ENCODE data around the gene ARRDC5. TPM values are rescaled to one million over a fixed set of nuclear protein-coding genes. Genes with fewer than 3 reads are reported as not detected.

ARRDC5 gene
- total RNA-seq, 1 donor from 2014 or later = not detected

GRCh38 chr19:4935444-4935843 lies 32.7 kb upstream of the ARRDC5 start:
- H3K4me1 Mint-ChIP-seq (ENCODE audit: low read depth) = no peaks in the 10 kb centered on the region
- TF ChIP-seq CTCF (IDR thresholded peaks at IDR 0.05; ENCODE audit: unreplicated experiment) = no peak
- no peak for DNase-seq (ENCODE audit: low spot score, unreplicated experiment)
- H3K27me3 Mint-ChIP-seq = no peaks in the 10 kb centered on the region
- no peak overlapping the region for H3K27ac Mint-ChIP-seq
- H3K4me3 Mint-ChIP-seq (ENCODE audit: low read depth) = no peak overlapping the region
- H3K9me3 Mint-ChIP-seq (ENCODE audit: low read depth) = no peaks in the 10 kb centered on the region
- peaks cover 11% of the 10 kb centered on the region for H3K36me3 Mint-ChIP-seq (ENCODE audit: insufficient read depth)

- Mint-ChIP-seq H3K9me3 (ENCODE audit: low read depth) (no peaks in the 10 kb centered on the region), H3K36me3 (ENCODE audit: insufficient read depth) (peaks cover 9% of the 10 kb centered on the region), H3K4me3 (ENCODE audit: low read depth) (no peak overlapping the region), H3K27ac (peak overlapping the region; percentile 60), H3K27me3 (no peaks in the 10 kb centered on the region), H3K4me1 (ENCODE audit: low read depth) (no peaks in the 10 kb centered on the region)
- no peak for TF ChIP-seq CTCF (IDR thresholded peaks at IDR 0.05; ENCODE audit: unreplicated experiment)
- DNase-seq (ENCODE audit: low spot score, unreplicated experiment) = no peak
Measured at GRCh38 chr19:4933528-4933927, 30.8 kb upstream of the ARRDC5 start.

- Mint-ChIP-seq H3K27me3 (no peaks in the 10 kb centered on the region), H3K4me3 (ENCODE audit: low read depth) (no peak overlapping the region), H3K36me3 (ENCODE audit: insufficient read depth) (peaks cover 9% of the 10 kb centered on the region), H3K4me1 (ENCODE audit: low read depth) (no peaks in the 10 kb centered on the region), H3K27ac (no peak overlapping the region), H3K9me3 (ENCODE audit: low read depth) (no peaks in the 10 kb centered on the region)
- DNase-seq (ENCODE audit: low spot score, unreplicated experiment) = no peak
- TF ChIP-seq CTCF (IDR thresholded peaks at IDR 0.05; ENCODE audit: unreplicated experiment) = no peak
Measured at GRCh38 chr19:4932711-4933110, 30.0 kb upstream of the ARRDC5 start.

- H3K36me3 Mint-ChIP-seq (ENCODE audit: insufficient read depth) = peaks cover 6% of the 10 kb centered on the region
- no peaks in the 10 kb centered on the region for H3K4me1 Mint-ChIP-seq (ENCODE audit: low read depth)
- H3K27me3 Mint-ChIP-seq = no peaks in the 10 kb centered on the region
- no peak overlapping the region for H3K4me3 Mint-ChIP-seq (ENCODE audit: low read depth)
- DNase-seq (ENCODE audit: low spot score, unreplicated experiment) = no peak
- H3K27ac Mint-ChIP-seq = no peak overlapping the region
- no peak for TF ChIP-seq CTCF (IDR thresholded peaks at IDR 0.05; ENCODE audit: unreplicated experiment)
- no peaks in the 10 kb centered on the region for H3K9me3 Mint-ChIP-seq (ENCODE audit: low read depth)
Measured at GRCh38 chr19:4930664-4931063, 28.0 kb upstream of the ARRDC5 start.

GRCh38 chr19:4929186-4929585 lies 26.5 kb upstream of the ARRDC5 start:
- no peak for TF ChIP-seq CTCF (IDR thresholded peaks at IDR 0.05; ENCODE audit: unreplicated experiment)
- peaks cover 5% of the 10 kb centered on the region for H3K36me3 Mint-ChIP-seq (ENCODE audit: insufficient read depth)
- no peaks in the 10 kb centered on the region for H3K27me3 Mint-ChIP-seq
- H3K27ac Mint-ChIP-seq = no peak overlapping the region
- no peak overlapping the region for H3K4me3 Mint-ChIP-seq (ENCODE audit: low read depth)
- no peaks in the 10 kb centered on the region for H3K4me1 Mint-ChIP-seq (ENCODE audit: low read depth)
- no peak for DNase-seq (ENCODE audit: low spot score, unreplicated experiment)
- H3K9me3 Mint-ChIP-seq (ENCODE audit: low read depth) = no peaks in the 10 kb centered on the region

All from progenitor cell of endocrine pancreas (in vitro differentiated cells).